K562 (cell line): Measurements from ENCODE around the gene SLC20A1. TPM values are rescaled to one million over a fixed set of nuclear protein-coding genes. Genes with fewer than 3 reads are reported as not detected.

Experiments used
- ELF4 ChIP-seq: fragments of 450-650 bp; formaldehyde crosslinking; IDR thresholded peaks from 2 replicates; pipeline ENCODE4 v1.4.0; 2022; ENCODE audit warnings: missing genetic modification characterization
- FIP1L1 ChIP-seq: fragments of 200-400 bp; formaldehyde crosslinking; IDR thresholded peaks from 2 replicates; pipeline ENCODE4 v1.6.1; 2018; ENCODE audit warnings: mild to moderate bottlenecking, low read depth, low read length; ENCODE audit not compliant: poor library complexity, severe bottlenecking
- HNRNPLL ChIP-seq: fragments of 200-400 bp; formaldehyde crosslinking; IDR thresholded peaks from 2 replicates; pipeline ENCODE4 v1.6.1; 2017; ENCODE audit warnings: low read length, low read depth, mild to moderate bottlenecking; ENCODE audit not compliant: poor library complexity, severe bottlenecking
- MCM7 ChIP-seq, 2 experiments: fragments of 450-650 bp; IDR thresholded peaks; 2 replicates each; pipeline ENCODE4 v1.6.1; 2016 to 2018
- OTX1 ChIP-seq: fragments of 450-650 bp; formaldehyde crosslinking; IDR thresholded peaks from 2 replicates; pipeline ENCODE4 v1.4.0; 2022; ENCODE audit warnings: mild to moderate bottlenecking
- POLR2AphosphoS2 ChIP-seq: IDR thresholded peaks from 2 replicates; pipeline ENCODE4 v1.6.1; 2012; ENCODE audit warnings: low read length, improper control_type of control experiment
- SMARCA5 ChIP-seq: fragments of 450-650 bp; IDR thresholded peaks from 2 replicates; pipeline ENCODE4 v1.6.1; 2016
- TRIM25 ChIP-seq: fragments of 450-650 bp; IDR thresholded peaks from 2 replicates; pipeline ENCODE4 v1.7.0; 2016; ENCODE audit warnings: borderline replicate concordance
- polyA plus RNA-seq, 8 experiments: library from polyadenylated mRNA; depleted of rRNA in 4 of 8; stranded (reverse) in 5 of 8; unstranded in 3 of 8; fragments of >200 nt; fragmentation: Nextera tagmentation in 2 of 8; fragmentation: Illumina TruSeq in 1 of 8; extraction: Ambion mirVana in 2 of 8; extraction: Trizol in 1 of 8; gene quantifications; 2 replicates each; pipeline versions ENCODE4 v1.2.1 to v1.2.3, GENCODE V29; 2011 to 2014; ENCODE audit warnings: inconsistent platforms in 1 of 8, missing spikeins in 1 of 8
- total RNA-seq, 7 experiments: library from RNA; depleted of rRNA in 6 of 7; stranded (reverse); fragments of >200 nt in 6 of 7; fragmentation: Illumina TruSeq in 2 of 7; extraction: Trizol in 2 of 7; gene quantifications; 2 replicates each; pipeline versions ENCODE4 v1.2.1 to v1.2.3, GENCODE V29; 2011 to 2021; ENCODE audit warnings: low replicate concordance in 1 of 7
- TF ChIP-seq, protein P1 (sequence below), 3 experiments: IDR thresholded peaks in 2 of 3; conservative IDR thresholded peaks in 1 of 3; 2 replicates each; pipeline ENCODE4 v1.5.1; 2011 to 2012; ENCODE audit warnings: low read length in 3 of 3, mild to moderate bottlenecking in 3 of 3, control low read depth in 2 of 3, improper control_type of control experiment in 1 of 3, inconsistent platforms in 1 of 3, low read depth in 1 of 3, mixed read lengths in 1 of 3, moderate library complexity in 1 of 3; ENCODE audit not compliant: insufficient read depth in 2 of 3
- TF ChIP-seq, protein P2 (sequence below): sonication (generic); formaldehyde crosslinking; IDR thresholded peaks from 2 replicates; pipeline ENCODE4 v1.8.1; 2022; ENCODE audit warnings: missing genetic modification reagents
- TF ChIP-seq, protein P3 (sequence below): fragments of 450-650 bp; IDR thresholded peaks from 2 replicates; pipeline ENCODE4 v1.6.1; 2016; ENCODE audit warnings: borderline replicate concordance
- TF ChIP-seq, protein P4 (sequence below), 2 experiments: fragments of 450-650 bp in 1 of 2; sonication (generic) in 1 of 2; formaldehyde crosslinking in 1 of 2; IDR thresholded peaks; 2 replicates each; pipeline versions ENCODE4 v1.7.1 to v1.9.0; 2016 to 2022; ENCODE audit warnings: inconsistent platforms in 1 of 2, mild to moderate bottlenecking in 1 of 2, missing genetic modification reagents in 1 of 2

Gene SLC20A1
- total and polyA plus RNA-seq, 9 of the 15 experiments (the other 6 are each of a cell fraction or from before 2014, with no cell fraction given): 53.8 to 150 (median 74.7) TPM

GRCh38 chr2:112622528-112622849 lies 23.2 kb upstream of the SLC20A1 start (continued):
- TF ChIP-seq, protein P1, sequence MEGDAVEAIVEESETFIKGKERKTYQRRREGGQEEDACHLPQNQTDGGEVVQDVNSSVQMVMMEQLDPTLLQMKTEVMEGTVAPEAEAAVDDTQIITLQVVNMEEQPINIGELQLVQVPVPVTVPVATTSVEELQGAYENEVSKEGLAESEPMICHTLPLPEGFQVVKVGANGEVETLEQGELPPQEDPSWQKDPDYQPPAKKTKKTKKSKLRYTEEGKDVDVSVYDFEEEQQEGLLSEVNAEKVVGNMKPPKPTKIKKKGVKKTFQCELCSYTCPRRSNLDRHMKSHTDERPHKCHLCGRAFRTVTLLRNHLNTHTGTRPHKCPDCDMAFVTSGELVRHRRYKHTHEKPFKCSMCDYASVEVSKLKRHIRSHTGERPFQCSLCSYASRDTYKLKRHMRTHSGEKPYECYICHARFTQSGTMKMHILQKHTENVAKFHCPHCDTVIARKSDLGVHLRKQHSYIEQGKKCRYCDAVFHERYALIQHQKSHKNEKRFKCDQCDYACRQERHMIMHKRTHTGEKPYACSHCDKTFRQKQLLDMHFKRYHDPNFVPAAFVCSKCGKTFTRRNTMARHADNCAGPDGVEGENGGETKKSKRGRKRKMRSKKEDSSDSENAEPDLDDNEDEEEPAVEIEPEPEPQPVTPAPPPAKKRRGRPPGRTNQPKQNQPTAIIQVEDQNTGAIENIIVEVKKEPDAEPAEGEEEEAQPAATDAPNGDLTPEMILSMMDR (IDR thresholded peaks at IDR 0.05 in 2 of 3, conservative IDR thresholded peaks at IDR 0.05 in 1 of 3; ENCODE audit: insufficient read depth in 2 of 3, low read depth in 1 of 3, low read length in 3 of 3): no peak
- TF ChIP-seq, protein P2, sequence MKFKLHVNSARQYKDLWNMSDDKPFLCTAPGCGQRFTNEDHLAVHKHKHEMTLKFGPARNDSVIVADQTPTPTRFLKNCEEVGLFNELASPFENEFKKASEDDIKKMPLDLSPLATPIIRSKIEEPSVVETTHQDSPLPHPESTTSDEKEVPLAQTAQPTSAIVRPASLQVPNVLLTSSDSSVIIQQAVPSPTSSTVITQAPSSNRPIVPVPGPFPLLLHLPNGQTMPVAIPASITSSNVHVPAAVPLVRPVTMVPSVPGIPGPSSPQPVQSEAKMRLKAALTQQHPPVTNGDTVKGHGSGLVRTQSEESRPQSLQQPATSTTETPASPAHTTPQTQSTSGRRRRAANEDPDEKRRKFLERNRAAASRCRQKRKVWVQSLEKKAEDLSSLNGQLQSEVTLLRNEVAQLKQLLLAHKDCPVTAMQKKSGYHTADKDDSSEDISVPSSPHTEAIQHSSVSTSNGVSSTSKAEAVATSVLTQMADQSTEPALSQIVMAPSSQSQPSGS: no peak
- TF ChIP-seq TRIM25: no peak
- TF ChIP-seq HNRNPLL: no peak
- no peak for TF ChIP-seq OTX1 (CRISPR knock-in tag)
- TF ChIP-seq SMARCA5: no peak
- TF ChIP-seq, protein P3, sequence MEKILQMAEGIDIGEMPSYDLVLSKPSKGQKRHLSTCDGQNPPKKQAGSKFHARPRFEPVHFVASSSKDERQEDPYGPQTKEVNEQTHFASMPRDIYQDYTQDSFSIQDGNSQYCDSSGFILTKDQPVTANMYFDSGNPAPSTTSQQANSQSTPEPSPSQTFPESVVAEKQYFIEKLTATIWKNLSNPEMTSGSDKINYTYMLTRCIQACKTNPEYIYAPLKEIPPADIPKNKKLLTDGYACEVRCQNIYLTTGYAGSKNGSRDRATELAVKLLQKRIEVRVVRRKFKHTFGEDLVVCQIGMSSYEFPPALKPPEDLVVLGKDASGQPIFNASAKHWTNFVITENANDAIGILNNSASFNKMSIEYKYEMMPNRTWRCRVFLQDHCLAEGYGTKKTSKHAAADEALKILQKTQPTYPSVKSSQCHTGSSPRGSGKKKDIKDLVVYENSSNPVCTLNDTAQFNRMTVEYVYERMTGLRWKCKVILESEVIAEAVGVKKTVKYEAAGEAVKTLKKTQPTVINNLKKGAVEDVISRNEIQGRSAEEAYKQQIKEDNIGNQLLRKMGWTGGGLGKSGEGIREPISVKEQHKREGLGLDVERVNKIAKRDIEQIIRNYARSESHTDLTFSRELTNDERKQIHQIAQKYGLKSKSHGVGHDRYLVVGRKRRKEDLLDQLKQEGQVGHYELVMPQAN: no peak
- no peak for TF ChIP-seq FIP1L1
- TF ChIP-seq, protein P4, sequence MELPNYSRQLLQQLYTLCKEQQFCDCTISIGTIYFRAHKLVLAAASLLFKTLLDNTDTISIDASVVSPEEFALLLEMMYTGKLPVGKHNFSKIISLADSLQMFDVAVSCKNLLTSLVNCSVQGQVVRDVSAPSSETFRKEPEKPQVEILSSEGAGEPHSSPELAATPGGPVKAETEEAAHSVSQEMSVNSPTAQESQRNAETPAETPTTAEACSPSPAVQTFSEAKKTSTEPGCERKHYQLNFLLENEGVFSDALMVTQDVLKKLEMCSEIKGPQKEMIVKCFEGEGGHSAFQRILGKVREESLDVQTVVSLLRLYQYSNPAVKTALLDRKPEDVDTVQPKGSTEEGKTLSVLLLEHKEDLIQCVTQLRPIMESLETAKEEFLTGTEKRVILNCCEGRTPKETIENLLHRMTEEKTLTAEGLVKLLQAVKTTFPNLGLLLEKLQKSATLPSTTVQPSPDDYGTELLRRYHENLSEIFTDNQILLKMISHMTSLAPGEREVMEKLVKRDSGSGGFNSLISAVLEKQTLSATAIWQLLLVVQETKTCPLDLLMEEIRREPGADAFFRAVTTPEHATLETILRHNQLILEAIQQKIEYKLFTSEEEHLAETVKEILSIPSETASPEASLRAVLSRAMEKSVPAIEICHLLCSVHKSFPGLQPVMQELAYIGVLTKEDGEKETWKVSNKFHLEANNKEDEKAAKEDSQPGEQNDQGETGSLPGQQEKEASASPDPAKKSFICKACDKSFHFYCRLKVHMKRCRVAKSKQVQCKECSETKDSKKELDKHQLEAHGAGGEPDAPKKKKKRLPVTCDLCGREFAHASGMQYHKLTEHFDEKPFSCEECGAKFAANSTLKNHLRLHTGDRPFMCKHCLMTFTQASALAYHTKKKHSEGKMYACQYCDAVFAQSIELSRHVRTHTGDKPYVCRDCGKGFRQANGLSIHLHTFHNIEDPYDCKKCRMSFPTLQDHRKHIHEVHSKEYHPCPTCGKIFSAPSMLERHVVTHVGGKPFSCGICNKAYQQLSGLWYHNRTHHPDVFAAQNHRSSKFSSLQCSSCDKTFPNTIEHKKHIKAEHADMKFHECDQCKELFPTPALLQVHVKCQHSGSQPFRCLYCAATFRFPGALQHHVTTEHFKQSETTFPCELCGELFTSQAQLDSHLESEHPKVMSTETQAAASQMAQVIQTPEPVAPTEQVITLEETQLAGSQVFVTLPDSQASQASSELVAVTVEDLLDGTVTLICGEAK (IDR thresholded peaks at IDR 0.05): no peak
- TF ChIP-seq, protein P4 (CRISPR knock-in tag; IDR thresholded peaks at IDR 0.05): no peak
- 0 out of 2 replicates have a peak, but pooled peaks have one; percentile 20 for TF ChIP-seq ELF4 (CRISPR knock-in tag)
- TF ChIP-seq POLR2AphosphoS2: no peak
- TF ChIP-seq MCM7 (IDR thresholded peaks at IDR 0.05): no peak
